GM19455 (cell line): Measurements from ENCODE around the gene SPINK2.
A peak's percentile ranks its signal among the peaks of the same experiment; 100 is the strongest.

ENCODE experiments used
- ATAC-seq: cut with Tn5 transposase; IDR thresholded peaks from one replicate; pipeline ENCODE4 v1.9.1; 2021; ENCODE audit not compliant: unreplicated experiment

The SPINK2 gene

GRCh38 chr4:56799824-56800756 lies 21.4 kb downstream of the SPINK2 start:
- peak; percentile 89 for ATAC-seq

GRCh38 chr4:56799161-56799759 lies 22.2 kb downstream of the SPINK2 start:
- no peak for ATAC-seq

- ATAC-seq, result no peak
Measured at GRCh38 chr4:56796211-56796610, 25.3 kb downstream of the SPINK2 start.

- no peak for ATAC-seq
Measured at GRCh38 chr4:56791316-56791715, 30.2 kb downstream of the SPINK2 start.

GRCh38 chr4:56790691-56791091 lies 30.8 kb downstream of the SPINK2 start:
- no peak for ATAC-seq

GRCh38 chr4:56788081-56788480 lies 33.4 kb downstream of the SPINK2 start:
- ATAC-seq, result no peak

GRCh38 chr4:56787380-56787779 lies 34.1 kb downstream of the SPINK2 start:
- ATAC-seq, result no peak

GRCh38 chr4:56786955-56787354 lies 34.5 kb downstream of the SPINK2 start:
- ATAC-seq, result no peak

- ATAC-seq, result no peak
Measured at GRCh38 chr4:56783986-56784385, 37.5 kb downstream of the SPINK2 start.

GRCh38 chr4:56782019-56782418 lies 39.5 kb downstream of the SPINK2 start:
- ATAC-seq, result no peak

- no peak for ATAC-seq
Measured at GRCh38 chr4:56773346-56773745, 48.2 kb downstream of the SPINK2 start.

- no peak for ATAC-seq
Measured at GRCh38 chr4:56772134-56772533, 49.4 kb downstream of the SPINK2 start.

GRCh38 chr4:56768763-56769162 lies 52.7 kb downstream of the SPINK2 start:
- ATAC-seq, result no peak

- ATAC-seq, result no peak
Measured at GRCh38 chr4:56768316-56768715, 53.2 kb downstream of the SPINK2 start.

- no peak for ATAC-seq
Measured at GRCh38 chr4:56767567-56767966, 53.9 kb downstream of the SPINK2 start.

- ATAC-seq, result no peak
Measured at GRCh38 chr4:56764775-56765174, 56.7 kb downstream of the SPINK2 start.

GRCh38 chr4:56764223-56764622 lies 57.3 kb downstream of the SPINK2 start:
- no peak for ATAC-seq

- ATAC-seq, result no peak
Measured at GRCh38 chr4:56762484-56763250, 58.8 kb downstream of the SPINK2 start.

GRCh38 chr4:56760183-56760582 lies 61.3 kb downstream of the SPINK2 start:
- no peak for ATAC-seq
